Adrenal gland (tissue), 12 donors: ENCODE data around the gene ZFHX3. TPM values are rescaled to one million over a fixed set of nuclear protein-coding genes. Genes with fewer than 3 reads are reported as not detected.

Experiments
- DNase-seq, 7 donors: peaks; one replicate each; pipeline ENCODE4 v3.0.0-alpha.2; 2019 to 2020
- H3K27ac ChIP-seq, 5 donors: fragments of 200-600 bp; sonication (generic) in 4 of 5; 1 replicate in 3 of 5; 2 replicates in 2 of 5; pipeline versions ENCODE4 v1.5.1 to v1.8.0; 2016 to 2020; ENCODE audit warnings: mild to moderate bottlenecking in 1 of 5
- H3K27me3 ChIP-seq: fragments of 200-600 bp; 2 replicates; pipeline ENCODE4 v1.8.0; 2021
- H3K36me3 ChIP-seq, 2 donors: fragments of 200-600 bp; replicated peaks in 1 of 2; 1 replicate in 1 of 2; 2 replicates in 1 of 2; pipeline versions ENCODE4 v1.5.1 to v1.8.0; 2018 to 2022
- H3K4me1 ChIP-seq, 2 donors: fragments of 200-600 bp; replicated peaks in 1 of 2; 1 replicate in 1 of 2; 2 replicates in 1 of 2; pipeline versions ENCODE4 v1.5.1 to v1.8.0; 2018 to 2021
- H3K4me3 ChIP-seq, 4 donors: fragments of 200-600 bp; sonication (generic) in 3 of 4; one replicate each; pipeline ENCODE4 v1.5.1; 2016 to 2018
- H3K9me3 ChIP-seq, 3 donors: fragments of 200-600 bp; sonication (generic) in 1 of 3; replicated peaks in 1 of 3; 1 replicate in 2 of 3; 2 replicates in 1 of 3; pipeline versions ENCODE4 v1.5.1 to v1.8.0; 2016 to 2021
- CTCF ChIP-seq, 6 experiments: fragments of 450-650 bp in 4 of 6; fragments of 200-600 bp in 2 of 6; sonication (generic) in 1 of 6; IDR thresholded peaks; 1 replicate in 5 of 6; 2 replicates in 1 of 6; pipeline versions ENCODE4 v1.5.1 to v1.8.0; 2016 to 2021; ENCODE audit warnings: antibody characterized with exemption in 6 of 6, mild to moderate bottlenecking in 2 of 6, moderate library complexity in 1 of 6
- POLR2A ChIP-seq, 2 donors: fragments of 450-650 bp; IDR thresholded peaks; one replicate each; pipeline ENCODE4 v1.6.1; 2017; ENCODE audit warnings: antibody characterized with exemption in 2 of 2, mild to moderate bottlenecking in 2 of 2, moderate library complexity in 1 of 2
- WGBS, 4 donors: extraction: QIAGEN DNeasy Blood & Tissue Kit in 2 of 4; methylation state at CpG; one replicate each; pipeline versions ENCODE4 v1.1.5 to v1.1.7; 2013 to 2017; 5-methylcytosine and 5-hydroxymethylcytosine counted together
- intact Hi-C, 2 donors: fragments of 100-400 bp; cut with DNase I; formaldehyde crosslinking; loops; one replicate each; pipeline versions ENCODE4 v1.14.1 to v1.15.0; 2022 to 2023
- polyA plus RNA-seq, 3 donors: library from polyadenylated mRNA; stranded (reverse); fragments of 200-250 nt in 2 of 3; fragments of 350-450 nt in 1 of 3; fragmentation: Illumina TruSeq in 1 of 3; extraction: RNeasy Lipid Tissue Mini Kit (QIAGEN cat#74804) in 1 of 3; gene quantifications; one replicate each; pipeline ENCODE4 v1.2.3, GENCODE V29; 2013 to 2014
- total RNA-seq, 9 donors: library from RNA; depleted of rRNA in 4 of 9; stranded (reverse); fragments of >200 nt in 4 of 9; fragments of 120-200 nt in 1 of 9; fragmentation: NEBNext Ultra II Directional in 1 of 9; extraction: Animal tissue kit (Norgen Biotek cat#: 25700) in 1 of 9; gene quantifications; one replicate each; pipeline versions ENCODE4 v1.1.0 to v1.2.4, GENCODE V29; 2013 to 2023
- donor health status: healthy with polysubstance abuse.
- donor health status: Bipolar disorder and iron deficiency.
- donor health status: DM: yes; HTN: yes; CAD: no.
- donor health status: DM: no; HTN: no; CAD: no.
- donor health status: DM: no; HTN: no; CAD: no.
- donor health status: DM: yes; HTN: yes; CAD: no.

Gene ZFHX3
- total and polyA plus RNA-seq, 12 donors: 2.4 to 31.6 (median 19.3) TPM

DNA sequence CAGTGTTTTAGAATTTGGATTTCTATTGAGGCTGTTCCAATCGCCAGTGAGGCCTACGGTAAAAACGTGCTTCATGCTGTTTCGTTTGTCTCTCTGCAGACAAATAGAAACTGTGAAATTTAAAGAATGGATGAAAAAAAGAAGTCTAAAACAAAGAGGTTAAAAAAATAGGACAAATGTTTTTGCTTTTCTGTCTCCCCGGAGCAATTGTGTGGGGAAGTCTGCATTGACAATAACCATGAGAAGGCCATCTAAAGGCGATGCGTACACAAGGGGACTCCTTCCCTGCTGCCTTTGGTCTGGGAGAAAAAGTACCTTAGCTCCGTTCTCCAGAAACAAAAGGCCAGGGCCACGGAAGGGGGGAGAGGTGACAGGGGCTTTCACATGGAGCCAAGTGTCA is 4.6 kb upstream of the ZFHX3 start:
- 54 to 56% (median 54%) methylated on average over 9 of the region's 9 CpGs for WGBS, 4 donors
- intact Hi-C loops: no loop called here
- TF ChIP-seq POLR2A (IDR thresholded peaks at IDR 0.05) (no peak), CTCF (IDR thresholded peaks at IDR 0.05) (no peak)

DNA sequence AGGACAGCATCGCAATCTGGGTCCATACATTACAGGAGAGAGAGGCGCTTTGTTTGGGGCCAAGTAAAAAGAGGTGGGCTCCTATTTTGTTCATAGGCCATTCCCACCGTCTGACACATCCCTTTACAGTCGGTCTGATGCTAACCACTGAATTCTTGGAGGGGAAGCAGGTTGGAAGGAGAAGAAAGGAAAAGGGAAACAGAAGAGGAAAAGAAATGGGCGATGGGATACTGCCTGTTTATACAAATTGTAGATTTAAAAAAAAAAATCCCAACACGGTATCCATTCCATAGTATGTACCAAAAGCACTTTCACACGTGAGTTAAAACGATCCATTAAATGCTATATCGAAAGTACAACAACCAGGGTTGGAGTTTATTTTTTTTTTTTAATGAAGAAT is 4.0 kb upstream of the ZFHX3 start:
- TF ChIP-seq CTCF (IDR thresholded peaks at IDR 0.05) (no peak), POLR2A (IDR thresholded peaks at IDR 0.05) (no peak)
- peaks cover 71 to 82% of the 10 kb centered on the region in 2 donors for H3K4me1 ChIP-seq
- WGBS, 4 donors: 89 to 95% (median 91%) methylated on average over 9 of the region's 9 CpGs
- no peak overlapping the region for H3K4me3 ChIP-seq
- no peaks in the 10 kb centered on the region for H3K9me3 ChIP-seq
- no peak for DNase-seq
- intact Hi-C loops: no loop called here
- H3K27me3 ChIP-seq: no peaks in the 10 kb centered on the region
- H3K27ac ChIP-seq: peak overlapping the region in 2 of 5 donors; percentile 97 to 98
- H3K36me3 ChIP-seq: no peaks in the 10 kb centered on the region

More for the DNA sequence above, 4.6 kb upstream of the ZFHX3 start:
- peak overlapping the region; percentile 79 to 98 (median 95) for H3K27ac ChIP-seq
- H3K36me3 ChIP-seq: no peaks in the 10 kb centered on the region
- peak overlapping the region in 1 of 4 donors; percentile 33 for H3K4me3 ChIP-seq
- peaks cover 71 to 76% of the 10 kb centered on the region in 2 donors for H3K4me1 ChIP-seq
- no peaks in the 10 kb centered on the region for H3K9me3 ChIP-seq
- DNase-seq: peak in 1 of 7 donors; percentile 44
- H3K27me3 ChIP-seq: no peaks in the 10 kb centered on the region

GRCh38 chr16:73051226-73051625 is 3.3 kb upstream of the ZFHX3 start:
- intact Hi-C loops: no loop called here
- Histone ChIP-seq H3K9me3 (no peaks in the 10 kb centered on the region), H3K4me3 (no peak overlapping the region), H3K27ac (peak overlapping the region in 3 of 5 donors; percentile 1 to 97 (median 42)), H3K27me3 (no peaks in the 10 kb centered on the region), H3K4me1 (peaks cover 73 to 84% of the 10 kb centered on the region in 2 donors), H3K36me3 (no peaks in the 10 kb centered on the region)
- WGBS, 4 donors: 47 to 56% (median 52%) methylated on average over 5 of the region's 5 CpGs
- no peak for TF ChIP-seq POLR2A (IDR thresholded peaks at IDR 0.05)
- no peak for DNase-seq

- intact Hi-C loops: no loop called here
- Histone ChIP-seq H3K4me1 (peaks cover 67 to 87% of the 10 kb centered on the region in 2 donors), H3K27ac (peak overlapping the region; percentile 1 to 97 (median 59)), H3K36me3 (no peaks in the 10 kb centered on the region), H3K9me3 (no peaks in the 10 kb centered on the region), H3K27me3 (no peaks in the 10 kb centered on the region), H3K4me3 (no peak overlapping the region)
- WGBS, 4 donors: 59 to 71% (median 66%) methylated on average over 11 of the region's 11 CpGs
- TF ChIP-seq CTCF (IDR thresholded peaks at IDR 0.05) (no peak), POLR2A (IDR thresholded peaks at IDR 0.05) (peak in 1 of 2 donors; percentile 22)
- DNase-seq: peak in 1 of 7 donors; percentile 46
These were observed 2.5 kb upstream of the ZFHX3 start for GRCh38 chr16:73050201-73051099.
